GM21723 (cell line): ENCODE results near the gene ELAVL1.

Experiments used
- ATAC-seq: cut with Tn5 transposase; IDR thresholded peaks from one replicate; pipeline ENCODE4 v1.9.1; 2021; ENCODE audit warnings: mild to moderate bottlenecking, moderate library complexity; ENCODE audit not compliant: unreplicated experiment

Gene ELAVL1

DNA sequence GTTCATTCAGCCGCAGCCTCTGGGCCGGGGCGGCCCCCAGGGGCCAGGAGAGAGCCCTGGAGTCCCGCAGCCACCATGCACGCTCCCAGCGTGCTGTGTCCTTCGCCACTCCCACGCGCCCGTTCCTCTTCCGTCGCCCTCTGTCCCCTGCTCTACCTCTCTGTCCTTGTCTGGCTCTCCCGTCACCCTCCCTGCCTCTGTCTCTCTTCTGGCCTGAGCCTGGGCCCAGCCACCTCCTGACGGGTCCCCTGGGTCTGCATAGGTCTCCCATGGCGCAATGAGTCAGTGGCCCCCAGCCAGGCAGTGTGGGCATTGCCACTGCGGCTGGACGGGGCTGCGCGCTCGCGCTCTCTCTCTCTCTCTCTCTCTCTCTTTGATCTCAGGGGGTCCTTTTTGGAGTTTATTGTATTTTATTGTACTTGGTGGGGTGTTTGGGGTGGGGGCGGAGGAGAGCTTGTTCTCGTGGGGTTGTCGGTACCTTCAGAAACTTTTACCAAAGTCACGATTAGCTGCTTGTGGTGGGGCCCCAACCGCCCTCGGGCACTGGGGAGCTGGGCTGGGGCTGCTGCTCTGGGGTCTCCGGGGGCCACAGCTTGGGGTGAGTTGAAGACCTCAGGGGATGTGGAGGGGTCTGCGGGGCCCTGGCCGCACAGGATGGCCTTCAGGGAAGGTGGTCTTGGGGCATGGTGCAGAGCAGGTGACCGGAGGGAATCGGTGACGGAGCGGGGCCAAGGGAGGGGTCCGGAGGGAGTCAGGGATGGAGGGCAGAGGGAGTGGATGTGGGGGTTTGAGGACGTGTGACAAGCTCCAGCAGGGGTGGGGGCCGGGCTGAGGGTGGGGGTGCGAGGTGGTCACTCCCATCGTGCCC lies 92.5 kb downstream of the ELAVL1 start:
- ATAC-seq: no peak

GRCh38 chr19:7912144-7912696 lies 93.2 kb downstream of the ELAVL1 start:
- no peak for ATAC-seq

- no peak for ATAC-seq
These were observed 93.8 kb downstream of the ELAVL1 start for GRCh38 chr19:7911508-7912143.

DNA sequence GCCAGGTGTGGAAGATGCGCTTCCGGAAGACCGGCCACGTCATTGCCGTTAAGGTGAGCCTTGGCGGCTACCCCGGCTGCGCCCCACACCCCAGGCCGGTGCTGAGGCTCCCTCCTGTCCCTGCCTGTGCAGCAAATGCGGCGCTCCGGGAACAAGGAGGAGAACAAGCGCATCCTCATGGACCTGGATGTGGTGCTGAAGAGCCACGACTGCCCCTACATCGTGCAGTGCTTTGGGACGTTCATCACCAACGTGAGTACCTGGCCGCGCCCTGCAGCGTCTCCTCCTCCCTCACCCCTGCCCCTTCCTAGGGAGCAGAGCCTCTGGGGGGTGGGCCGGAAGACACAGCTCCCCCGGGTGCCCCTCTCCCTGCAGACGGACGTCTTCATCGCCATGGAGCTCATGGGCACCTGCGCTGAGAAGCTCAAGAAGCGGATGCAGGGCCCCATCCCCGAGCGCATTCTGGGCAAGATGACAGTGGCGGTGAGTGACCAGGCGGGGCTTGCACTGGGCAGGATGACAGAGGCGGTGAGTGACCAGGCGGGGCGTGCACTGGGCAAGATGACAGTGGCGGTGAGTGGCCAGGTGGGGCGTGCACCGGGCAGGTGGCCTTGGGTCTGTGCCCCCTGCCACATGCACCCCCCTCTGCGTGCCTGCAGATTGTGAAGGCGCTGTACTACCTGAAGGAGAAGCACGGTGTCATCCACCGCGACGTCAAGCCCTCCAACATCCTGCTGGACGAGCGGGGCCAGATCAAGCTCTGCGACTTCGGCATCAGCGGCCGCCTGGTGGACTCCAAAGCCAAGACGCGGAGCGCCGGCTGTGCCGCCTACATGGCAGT lies 94.9 kb downstream of the ELAVL1 start:
- ATAC-seq: no peak

DNA sequence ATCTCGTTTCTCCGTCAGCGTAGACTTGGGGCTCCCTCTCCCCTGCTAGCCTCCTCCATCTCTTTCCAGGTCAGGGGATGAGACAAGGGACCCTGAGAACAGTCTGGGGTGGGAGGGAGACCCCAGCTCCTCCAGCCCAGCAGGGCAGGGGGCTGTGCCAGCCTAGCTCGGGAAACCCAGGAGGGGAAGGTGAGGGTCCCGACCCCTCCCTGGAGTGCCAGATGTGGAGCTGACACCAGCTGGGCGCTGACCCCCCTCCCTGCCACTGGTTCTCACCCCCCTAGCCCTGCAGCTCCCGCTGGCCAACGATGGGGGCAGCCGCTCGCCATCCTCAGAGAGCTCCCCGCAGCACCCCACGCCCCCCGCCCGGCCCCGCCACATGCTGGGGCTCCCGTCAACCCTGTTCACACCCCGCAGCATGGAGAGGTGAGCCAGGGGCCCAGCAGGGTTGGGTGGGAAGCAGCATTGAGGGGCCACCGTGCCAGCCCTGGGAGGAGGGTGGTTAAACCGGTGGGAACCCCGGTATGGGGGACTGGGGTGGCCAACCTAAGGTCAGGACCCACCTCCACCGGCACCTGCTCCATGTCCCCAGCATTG lies 95.9 kb downstream of the ELAVL1 start:
- no peak for ATAC-seq

DNA sequence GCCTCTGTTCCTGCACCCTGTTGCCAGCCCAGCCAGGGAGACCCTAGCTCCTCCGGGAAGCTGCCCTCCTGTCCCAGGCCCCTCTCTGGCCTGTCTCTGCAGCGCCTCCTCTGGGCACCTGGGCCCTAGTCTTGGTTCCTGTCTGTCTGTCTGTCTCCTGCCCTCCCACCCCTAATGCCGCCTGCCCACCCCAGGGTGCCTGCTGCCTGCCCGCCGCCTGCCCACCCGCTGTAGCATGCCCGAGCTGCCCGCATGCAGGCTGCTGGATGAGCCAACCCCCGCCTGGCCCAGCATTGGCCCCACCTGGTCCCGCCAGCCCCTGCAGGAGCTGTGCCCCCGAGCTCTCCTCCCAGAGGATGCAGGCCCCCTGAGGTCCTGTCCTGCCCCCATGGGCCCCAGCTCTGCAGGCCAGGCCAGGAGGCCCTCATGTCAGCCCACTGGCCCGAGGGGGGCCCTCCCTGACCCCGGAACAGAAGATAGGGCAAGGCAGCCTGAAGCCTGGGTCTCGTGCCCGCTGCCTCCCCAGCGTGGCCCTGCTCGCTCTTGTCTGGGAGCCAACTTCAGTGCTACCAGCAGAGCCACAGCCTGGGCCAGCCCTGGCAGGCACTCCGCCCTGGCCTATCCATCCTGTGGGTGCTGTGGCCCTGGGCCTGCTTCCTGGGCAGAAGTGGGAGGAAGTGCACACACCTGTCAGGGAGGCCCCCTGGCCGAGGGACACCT lies 96.5 kb downstream of the ELAVL1 start:
- ATAC-seq: no peak
